DOHH2 (cell line): Measurements from ENCODE around the gene SARS1.

Source experiments
- CTCF ChIP-seq: fragments of 200-600 bp; sonication (generic); IDR thresholded peaks from one replicate; pipeline ENCODE4 v1.5.1; 2014; ENCODE audit warnings: antibody characterized with exemption, mild to moderate bottlenecking, low read depth, low read length; ENCODE audit not compliant: poor library complexity, severe bottlenecking
- EZH2phosphoT487 ChIP-seq: fragments of 200-600 bp; sonication (generic); IDR thresholded peaks from 2 replicates; pipeline ENCODE4 v1.6.1; 2017; ENCODE audit warnings: borderline replicate concordance, mild to moderate bottlenecking, antibody characterized with exemption, low read length, moderate library complexity, mixed read lengths

- TF ChIP-seq CTCF: no peak
- no peak for TF ChIP-seq EZH2phosphoT487
These were observed 55.7 kb downstream of the SARS1 start for GRCh38 chr1:109269212-109269980.
